Lower leg skin (tissue), 3 donors: ENCODE measurements around the gene SULT1C4.

Experiments
- CTCF ChIP-seq, 3 donors: fragments of 450-650 bp; IDR thresholded peaks; one replicate each; pipeline ENCODE4 v1.5.1; 2016; ENCODE audit warnings: antibody characterized with exemption in 3 of 3, mild to moderate bottlenecking in 3 of 3, moderate library complexity in 2 of 3
- POLR2A ChIP-seq, 2 donors: fragments of 450-650 bp; IDR thresholded peaks; one replicate each; pipeline ENCODE4 v1.6.1; 2016 to 2017; ENCODE audit warnings: antibody characterized with exemption in 2 of 2, mild to moderate bottlenecking in 1 of 2, moderate library complexity in 1 of 2

- TF ChIP-seq CTCF (IDR thresholded peaks at IDR 0.05) (no peak), POLR2A (IDR thresholded peaks at IDR 0.05) (no peak)
Measured at GRCh38 chr2:108390340-108390739, 12.6 kb downstream of the SULT1C4 start.
